Measurements from ENCODE around the gene PPP2R5E.

PPP2R5E gene

DNA sequence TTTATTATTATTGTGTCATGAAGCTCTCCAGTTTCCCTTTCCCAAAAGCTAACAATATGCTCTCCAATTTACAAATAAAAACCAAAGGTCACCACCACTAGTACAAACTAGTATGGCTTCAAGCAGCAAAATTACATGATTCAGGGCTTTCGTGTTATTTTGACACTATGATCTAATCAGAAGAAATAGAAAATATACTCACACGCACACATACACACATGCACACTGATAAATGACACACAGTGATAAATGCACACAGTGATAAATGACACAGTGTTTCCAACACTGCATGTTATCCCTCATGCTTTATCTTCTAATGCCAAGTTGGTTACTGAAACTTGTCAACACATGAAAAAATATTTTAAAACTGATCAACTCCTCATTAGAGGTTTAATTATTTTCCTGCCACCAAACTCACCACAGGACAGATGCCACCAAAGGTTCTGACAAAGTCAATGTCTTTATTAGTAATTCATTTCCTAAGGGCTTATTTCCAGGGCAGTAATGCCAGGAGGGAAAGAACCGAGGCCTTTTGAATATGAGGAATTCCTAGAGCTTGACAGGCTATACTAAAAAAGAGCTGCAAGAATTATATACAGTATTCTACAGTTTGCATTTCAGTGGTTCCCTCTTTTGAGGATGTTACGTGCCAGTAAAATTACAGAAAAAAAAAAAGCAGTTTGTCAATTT is 82.4 kb downstream of the PPP2R5E start:
- no peak overlapping the region for H3K4me3 ChIP-seq (ENCODE audit: low read depth, low read length)
- no peak for TF ChIP-seq CTCF (IDR thresholded peaks at IDR 0.05; ENCODE audit: borderline replicate concordance, insufficient read depth, low read depth, low read length)

GRCh38 chr14:63459738-63460137 is 83.4 kb downstream of the PPP2R5E start:
- H3K4me3 ChIP-seq (ENCODE audit: low read depth, low read length) = no peak overlapping the region
- no peak for TF ChIP-seq CTCF (IDR thresholded peaks at IDR 0.05; ENCODE audit: borderline replicate concordance, insufficient read depth, low read depth, low read length)

- no peak for TF ChIP-seq CTCF (IDR thresholded peaks at IDR 0.05; ENCODE audit: borderline replicate concordance, insufficient read depth, low read depth, low read length)
- no peak overlapping the region for H3K4me3 ChIP-seq (ENCODE audit: low read depth, low read length)
Measured at GRCh38 chr14:63457498-63457897, 85.7 kb downstream of the PPP2R5E start.

GRCh38 chr14:63454863-63455622 is 88.1 kb downstream of the PPP2R5E start:
- H3K4me3 ChIP-seq (ENCODE audit: low read depth, low read length) = no peak overlapping the region
- TF ChIP-seq CTCF (IDR thresholded peaks at IDR 0.05; ENCODE audit: borderline replicate concordance, insufficient read depth, low read depth, low read length) = no peak

DNA sequence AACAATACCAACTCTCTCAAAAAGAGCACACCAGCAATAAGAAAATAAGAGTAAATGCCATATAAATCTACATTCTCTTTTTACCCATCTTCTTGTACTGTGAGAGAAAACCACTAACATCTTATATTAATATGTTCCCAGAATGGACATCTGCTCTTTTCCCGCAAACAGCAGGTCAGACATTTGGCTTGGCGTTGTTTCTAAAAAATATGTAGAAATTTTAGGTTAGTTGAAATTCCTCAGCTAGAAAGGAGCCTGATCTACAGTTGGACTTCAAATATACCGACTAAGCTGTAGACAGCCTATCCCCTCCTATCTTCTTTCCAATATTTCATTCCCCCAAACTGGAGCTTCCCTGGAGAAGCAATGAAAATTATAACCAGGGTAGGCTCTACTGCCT is 88.7 kb downstream of the PPP2R5E start:
- no peak for TF ChIP-seq CTCF (IDR thresholded peaks at IDR 0.05; ENCODE audit: borderline replicate concordance, insufficient read depth, low read depth, low read length)
- no peak overlapping the region for H3K4me3 ChIP-seq (ENCODE audit: low read depth, low read length)

DNA sequence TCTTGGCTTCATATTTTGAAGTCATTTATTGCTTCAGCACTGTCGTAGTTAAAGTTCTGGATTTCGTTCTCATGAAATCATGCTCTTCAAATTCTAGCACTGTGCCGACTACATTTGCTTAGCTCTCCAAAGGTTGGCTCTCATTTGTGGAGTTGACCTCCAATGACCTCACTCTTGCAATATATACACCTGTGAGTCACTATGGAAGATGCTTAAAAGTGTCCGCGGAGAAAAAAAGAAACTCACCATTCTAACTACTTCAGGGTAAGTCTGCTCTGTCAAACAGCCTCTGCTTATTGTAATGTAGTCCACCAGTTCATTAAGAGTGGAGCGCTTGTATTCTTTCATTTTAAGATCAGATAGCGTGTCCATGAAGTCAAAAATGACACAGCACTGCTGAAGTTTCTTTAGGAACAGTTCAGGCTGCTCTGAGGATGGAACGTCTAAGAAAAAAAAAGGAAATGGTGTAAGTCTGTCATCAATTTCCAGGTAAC is 89.7 kb downstream of the PPP2R5E start:
- no peak overlapping the region for H3K4me3 ChIP-seq (ENCODE audit: low read depth, low read length)
- TF ChIP-seq CTCF (IDR thresholded peaks at IDR 0.05; ENCODE audit: borderline replicate concordance, insufficient read depth, low read depth, low read length) = no peak

DNA sequence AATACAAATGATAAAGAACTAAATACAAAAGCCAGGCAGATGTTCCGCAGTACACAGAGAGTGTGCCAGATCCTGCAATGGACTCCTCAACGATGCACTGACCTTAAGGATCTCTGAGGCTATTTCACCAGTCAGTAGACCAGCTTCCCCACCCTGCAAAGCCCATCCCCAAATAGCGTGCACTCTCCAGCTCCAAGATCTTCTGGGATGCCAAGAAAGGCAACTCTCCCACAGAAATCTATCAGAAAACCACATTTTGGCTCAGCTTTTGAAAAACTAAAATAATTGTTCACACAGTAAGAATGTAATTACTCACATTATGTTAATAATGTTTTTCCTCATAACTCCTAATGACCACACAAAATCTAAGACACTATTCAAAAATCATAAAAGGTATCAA is 90.4 kb downstream of the PPP2R5E start:
- no peak overlapping the region for H3K4me3 ChIP-seq (ENCODE audit: low read depth, low read length)
- TF ChIP-seq CTCF (IDR thresholded peaks at IDR 0.05; ENCODE audit: borderline replicate concordance, insufficient read depth, low read depth, low read length) = no peak

Measured in GM12875 (cell line).